Measurements from ENCODE around the gene AASS.

The AASS gene

DNA sequence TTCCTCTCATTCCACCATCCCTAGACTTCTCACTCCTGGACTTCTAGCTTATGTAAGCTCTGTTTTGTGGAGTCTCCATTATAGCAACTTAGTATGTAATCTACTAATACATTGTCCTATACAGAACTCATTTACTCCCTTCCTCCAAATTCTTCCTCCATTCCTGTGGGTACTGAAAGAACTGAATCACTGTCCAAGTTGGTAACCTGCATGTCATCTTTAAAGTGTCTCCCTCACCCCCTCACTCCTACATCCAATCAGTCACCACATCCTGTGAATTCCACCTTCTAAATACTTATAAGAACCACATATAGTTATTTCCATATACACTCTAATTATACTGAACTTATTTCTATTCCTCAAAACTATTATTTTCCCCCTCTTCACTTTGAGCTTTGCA is 20.3 kb downstream of the AASS start:
- DNase-seq (ENCODE audit: low read depth), result no peak
- TF ChIP-seq, protein P1, sequence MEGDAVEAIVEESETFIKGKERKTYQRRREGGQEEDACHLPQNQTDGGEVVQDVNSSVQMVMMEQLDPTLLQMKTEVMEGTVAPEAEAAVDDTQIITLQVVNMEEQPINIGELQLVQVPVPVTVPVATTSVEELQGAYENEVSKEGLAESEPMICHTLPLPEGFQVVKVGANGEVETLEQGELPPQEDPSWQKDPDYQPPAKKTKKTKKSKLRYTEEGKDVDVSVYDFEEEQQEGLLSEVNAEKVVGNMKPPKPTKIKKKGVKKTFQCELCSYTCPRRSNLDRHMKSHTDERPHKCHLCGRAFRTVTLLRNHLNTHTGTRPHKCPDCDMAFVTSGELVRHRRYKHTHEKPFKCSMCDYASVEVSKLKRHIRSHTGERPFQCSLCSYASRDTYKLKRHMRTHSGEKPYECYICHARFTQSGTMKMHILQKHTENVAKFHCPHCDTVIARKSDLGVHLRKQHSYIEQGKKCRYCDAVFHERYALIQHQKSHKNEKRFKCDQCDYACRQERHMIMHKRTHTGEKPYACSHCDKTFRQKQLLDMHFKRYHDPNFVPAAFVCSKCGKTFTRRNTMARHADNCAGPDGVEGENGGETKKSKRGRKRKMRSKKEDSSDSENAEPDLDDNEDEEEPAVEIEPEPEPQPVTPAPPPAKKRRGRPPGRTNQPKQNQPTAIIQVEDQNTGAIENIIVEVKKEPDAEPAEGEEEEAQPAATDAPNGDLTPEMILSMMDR (conservative IDR thresholded peaks at IDR 0.05; ENCODE audit: low read depth, low read length), result no peak
- H3K4me3 ChIP-seq (ENCODE audit: low read length), result no peak overlapping the region

DNA sequence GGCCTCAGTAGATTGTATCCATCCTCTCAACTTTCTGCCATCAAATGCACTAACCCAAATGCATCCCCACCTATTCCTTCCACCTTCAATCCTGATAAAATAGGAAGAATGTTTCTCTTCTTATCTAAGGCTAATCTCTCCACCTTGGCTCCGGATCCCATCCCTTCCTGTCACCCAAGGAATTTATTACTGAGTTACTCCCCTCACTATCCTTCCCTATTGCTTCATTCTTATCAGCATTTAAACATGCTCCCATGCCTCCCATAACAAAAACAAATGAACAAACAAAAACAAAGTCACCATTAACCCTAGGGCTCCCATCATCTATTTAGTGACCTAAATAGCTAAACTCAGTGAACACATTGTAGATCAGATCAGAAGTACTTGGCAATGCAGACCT is 25.3 kb downstream of the AASS start:
- TF ChIP-seq, protein P1 (conservative IDR thresholded peaks at IDR 0.05; ENCODE audit: low read depth, low read length), result no peak
- H3K4me3 ChIP-seq (ENCODE audit: low read length), result no peak overlapping the region
- no peak for DNase-seq (ENCODE audit: low read depth)

DNA sequence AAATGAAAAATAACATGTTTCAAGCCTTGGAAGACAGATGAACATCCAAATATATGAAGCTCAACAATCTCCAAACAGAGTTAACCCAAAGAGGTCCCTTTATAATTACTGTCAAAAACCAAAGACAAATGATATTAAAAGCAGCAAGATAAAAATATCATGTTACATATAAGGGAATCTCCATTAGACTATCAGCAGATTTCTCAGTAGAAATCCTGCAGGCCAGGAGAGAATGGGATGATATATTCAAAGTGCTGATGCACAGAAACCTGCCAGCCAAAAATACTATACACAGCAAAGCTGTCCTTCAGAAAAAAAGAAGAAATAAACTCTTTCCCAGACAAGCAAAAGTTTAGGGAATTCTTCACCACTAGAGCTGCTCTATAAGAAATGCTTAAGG is 41.0 kb downstream of the AASS start:
- DNase-seq (ENCODE audit: low read depth), result no peak
- TF ChIP-seq, protein P1 (conservative IDR thresholded peaks at IDR 0.05; ENCODE audit: low read depth, low read length), result no peak
- no peak overlapping the region for H3K4me3 ChIP-seq (ENCODE audit: low read length)

DNA sequence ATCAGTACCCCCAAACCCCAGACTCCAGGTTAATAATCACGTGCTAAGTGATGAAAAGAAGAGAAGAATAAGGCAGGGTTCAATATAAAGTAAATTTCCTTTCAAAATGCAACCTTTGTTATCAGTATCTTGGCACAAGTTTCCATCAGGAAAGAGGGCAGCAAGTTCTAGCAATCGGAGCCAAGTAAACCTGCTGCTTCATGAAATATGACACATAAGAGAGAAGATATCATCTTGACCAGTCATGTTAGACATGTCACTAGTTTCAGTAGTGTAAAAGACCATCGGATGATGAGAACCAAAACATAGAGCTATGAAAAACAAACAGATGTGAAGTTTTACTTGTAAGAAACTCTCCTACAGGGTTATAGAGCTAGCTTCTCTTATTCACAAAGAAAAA is 44.0 kb downstream of the AASS start:
- DNase-seq (ENCODE audit: low read depth), result no peak
- no peak overlapping the region for H3K4me3 ChIP-seq (ENCODE audit: low read length)

DNA sequence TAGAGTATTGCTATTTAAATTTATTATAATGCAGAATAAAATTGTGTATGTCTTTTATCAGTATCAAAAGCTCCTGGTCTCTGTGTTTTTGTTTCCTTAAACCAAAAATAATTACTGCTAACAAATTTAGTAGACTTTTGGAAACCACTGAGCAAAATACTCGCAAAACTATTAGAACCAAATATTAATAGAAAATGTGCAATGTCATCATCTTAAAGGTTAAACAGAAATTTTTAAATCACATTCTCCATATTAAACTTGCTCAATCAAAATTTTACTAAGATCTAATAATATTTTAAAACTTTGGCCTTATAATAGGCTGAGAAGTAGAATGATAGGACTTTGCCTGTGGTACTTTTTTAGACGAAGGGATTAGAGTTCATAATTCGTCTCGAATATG is 48.4 kb downstream of the AASS start:
- no peak overlapping the region for H3K4me3 ChIP-seq (ENCODE audit: low read length)
- TF ChIP-seq, protein P1 (conservative IDR thresholded peaks at IDR 0.05; ENCODE audit: low read depth, low read length), result no peak
- no peak for DNase-seq (ENCODE audit: low read depth)

More for the DNA sequence above, 44.0 kb downstream of the AASS start:
- TF ChIP-seq, protein P1 (conservative IDR thresholded peaks at IDR 0.05; ENCODE audit: low read depth, low read length), result no peak

DNA sequence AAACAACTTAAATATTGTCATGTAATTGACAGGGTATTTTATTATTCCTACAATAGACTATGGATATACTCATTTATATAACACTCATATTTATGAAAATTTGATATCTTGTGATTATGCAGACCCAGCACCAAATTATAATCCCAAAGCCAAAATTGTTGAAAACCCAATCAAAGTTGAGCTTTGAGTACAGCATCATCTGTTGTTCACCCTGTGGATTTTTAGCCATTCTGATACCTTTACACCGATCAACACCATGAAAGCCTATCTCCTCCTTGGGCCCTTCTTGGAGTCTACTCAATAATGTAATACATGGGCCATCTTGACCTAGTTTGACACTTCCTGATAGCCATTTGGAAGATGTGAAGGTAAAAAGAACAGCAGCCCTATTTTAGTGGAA is 49.5 kb downstream of the AASS start:
- DNase-seq (ENCODE audit: low read depth), result no peak
- TF ChIP-seq, protein P1 (conservative IDR thresholded peaks at IDR 0.05; ENCODE audit: low read depth, low read length), result no peak

DNA sequence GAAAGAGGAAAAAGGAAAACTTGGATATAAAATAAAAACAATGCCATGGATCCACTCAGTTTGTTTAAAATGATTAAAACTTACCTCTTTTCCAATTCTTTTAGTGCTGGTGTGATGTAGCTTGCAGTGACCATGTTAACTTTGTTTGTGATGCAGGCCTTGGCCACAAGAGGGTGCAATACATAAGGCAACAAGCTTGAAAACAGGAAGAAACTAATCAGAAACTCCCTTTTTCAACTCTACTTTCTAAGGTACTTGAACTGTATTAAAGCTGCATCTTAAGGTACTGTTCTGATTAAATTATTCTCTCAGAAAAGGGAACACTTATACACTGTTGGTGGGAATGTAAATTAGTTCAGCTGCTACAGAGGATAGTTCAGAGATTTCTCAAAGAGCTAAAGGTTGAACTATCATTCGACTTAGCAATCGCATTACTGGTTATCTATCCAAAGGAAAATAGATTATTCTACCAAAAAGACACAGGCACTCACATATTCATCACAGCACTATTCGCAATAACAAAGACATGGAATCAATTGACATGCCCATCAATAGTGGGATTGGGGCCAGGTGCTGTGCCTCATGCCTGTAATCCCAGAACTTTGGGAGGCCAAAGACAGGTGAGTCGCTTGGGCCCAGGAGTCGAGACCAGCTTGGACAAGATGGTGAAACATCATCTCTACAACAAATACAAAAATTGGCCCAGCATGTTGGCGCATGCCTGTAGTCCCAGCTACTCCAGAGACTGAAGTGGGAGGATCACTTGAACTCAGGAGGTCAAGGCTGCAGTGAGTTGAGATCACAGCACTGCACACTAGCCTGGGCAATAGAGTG is 50.9 kb downstream of the AASS start:
- DNase-seq (ENCODE audit: low read depth), result peak; percentile 37
- TF ChIP-seq, protein P1 (conservative IDR thresholded peaks at IDR 0.05; ENCODE audit: low read depth, low read length), result peak; percentile 93
- H3K4me3 ChIP-seq (ENCODE audit: low read length), result no peak overlapping the region

More for the DNA sequence above, 49.5 kb downstream of the AASS start:
- H3K4me3 ChIP-seq (ENCODE audit: low read length), result no peak overlapping the region

Measured in retinal pigment epithelial cell (primary cell).